Caco-2 (cell line): ENCODE data around the gene COL4A2. TPM values are rescaled to one million over a fixed set of nuclear protein-coding genes. Genes with fewer than 3 reads are reported as not detected.
A peak's percentile ranks its signal among the peaks of the same experiment; 100 is the strongest.

ENCODE experiments used
- BruUV-seq: library from RNA; stranded (reverse); fragments of 400-500 nt; replicated peaks from 2 replicates; lab custom pipeline; 2021; lab: Mats Ljungman, UMichigan
- CTCF ChIA-PET: fragments of 300-600 bp; sonication (Branson Sonifier 250); formaldehyde crosslinking; loops from one replicate; lab custom pipeline; 2022; ENCODE audit warnings: antibody characterized with exemption; lab: Charles Lee
- POLR2A ChIA-PET: fragments of 300-600 bp; sonication (Branson Sonifier 250); formaldehyde crosslinking; loops from one replicate; lab custom pipeline; 2022; ENCODE audit warnings: antibody characterized with exemption; lab: Charles Lee
- DNase-seq, 2 experiments: peaks; one replicate each; pipeline versions ENCODE4 v3.0.0 to v3.0.0-alpha.2; 2020 to 2022
- H3K27me3 ChIP-seq: replicated peaks from 2 replicates; pipeline ENCODE4 v1.6.0; 2011; ENCODE audit warnings: low read length; ENCODE audit not compliant: control insufficient read depth, insufficient read depth
- H3K36me3 ChIP-seq: 2 replicates; pipeline ENCODE4 v1.5.1; 2011; ENCODE audit warnings: low read length; ENCODE audit not compliant: control insufficient read depth, insufficient read depth
- H3K4me1 ChIP-seq: fragments of 250-450 bp; sonication (Bioruptor Pico); 2 replicates; pipeline ENCODE4 v1.5.1; 2020; ENCODE audit warnings: mild to moderate bottlenecking
- H3K4me3 ChIP-seq: 2 replicates; pipeline ENCODE4 v1.5.1; 2011; ENCODE audit warnings: low read depth, mild to moderate bottlenecking, control low read depth, low read length
- H3K9me3 ChIP-seq: fragments of 250-450 bp; sonication (Bioruptor Pico); 2 replicates; pipeline ENCODE4 v1.5.1; 2020; ENCODE audit warnings: mild to moderate bottlenecking, moderate library complexity
- H3K27ac Mint-ChIP-seq: one replicate; pipeline ENCODE4 v1.8.0; 2022; ENCODE audit warnings: mixed read lengths; ENCODE audit not compliant: unreplicated experiment
- H3K27me3 Mint-ChIP-seq: one replicate; pipeline ENCODE4 v1.8.0; 2022; ENCODE audit warnings: mixed read lengths; ENCODE audit not compliant: insufficient read depth, unreplicated experiment
- H3K36me3 Mint-ChIP-seq: one replicate; pipeline ENCODE4 v1.8.0; 2022; ENCODE audit warnings: mild to moderate bottlenecking, mixed read lengths; ENCODE audit not compliant: insufficient read depth, unreplicated experiment
- H3K4me1 Mint-ChIP-seq: one replicate; pipeline ENCODE4 v1.8.0; 2022; ENCODE audit warnings: low read depth, mixed read lengths; ENCODE audit not compliant: unreplicated experiment
- H3K4me3 Mint-ChIP-seq: one replicate; pipeline ENCODE4 v1.8.0; 2022; ENCODE audit warnings: mild to moderate bottlenecking, moderate library complexity, mixed read lengths; ENCODE audit not compliant: unreplicated experiment
- H3K9me3 Mint-ChIP-seq: one replicate; pipeline ENCODE4 v1.8.0; 2022; ENCODE audit warnings: mixed read lengths; ENCODE audit not compliant: unreplicated experiment
- CTCF ChIP-seq, 2 experiments: fragments of 200-600 bp in 1 of 2; IDR thresholded peaks; 1 replicate in 1 of 2; 2 replicates in 1 of 2; pipeline versions ENCODE4 v1.5.1 to v1.8.0; 2011 to 2022; ENCODE audit warnings: antibody characterized with exemption in 1 of 2, control low read depth in 1 of 2, inconsistent platforms in 1 of 2, low read depth in 1 of 2, low read length in 1 of 2, mild to moderate bottlenecking in 1 of 2, moderate library complexity in 1 of 2; ENCODE audit not compliant: insufficient read depth in 1 of 2, severe bottlenecking in 1 of 2, unreplicated experiment in 1 of 2
- intact Hi-C: fragments of 100-400 bp; cut with micrococcal nuclease; formaldehyde crosslinking; loops from one replicate; pipeline ENCODE4 v1.10.0; 2022; ENCODE audit not compliant: unreplicated experiment
- total RNA-seq: library from RNA; stranded (reverse); gene quantifications from 2 replicates; pipeline ENCODE4 v1.2.3, GENCODE V29; 2022

Gene COL4A2
- total RNA-seq, 1 experiment from 2014 or later, result 19.2 TPM

GRCh38 chr13:110351636-110352420 is 44.7 kb downstream of the COL4A2 start:
- Histone ChIP-seq H3K27me3 (no peaks in the 10 kb centered on the region), H3K4me1 (peaks cover 32% of the 10 kb centered on the region), H3K4me3 (no peak overlapping the region), H3K36me3 (no peaks in the 10 kb centered on the region), H3K9me3 (no peaks in the 10 kb centered on the region)
- DNase-seq, result no peak
- intact Hi-C loops, result no loop called here
- ChIA-PET POLR2A (no interaction called here), CTCF (interaction anchor here (0.6 kb wide), 1 partner anchor 103 kb away, joined by 5 read pairs; no protein-coding TSS in a partner anchor)
- peaks cover 56% of the 10 kb centered on the region for H3K4me1 Mint-ChIP-seq
- no peak overlapping the region for H3K4me3 Mint-ChIP-seq
- no peak for TF ChIP-seq CTCF (IDR thresholded peaks at IDR 0.05; ENCODE audit: insufficient read depth in 1 of 2, low read depth in 1 of 2, low read length in 1 of 2, severe bottlenecking in 1 of 2, unreplicated experiment in 1 of 2)
- peak overlapping the region; percentile 49 for H3K27ac Mint-ChIP-seq
- H3K27me3 Mint-ChIP-seq, result no peaks in the 10 kb centered on the region
- no peaks in the 10 kb centered on the region for H3K9me3 Mint-ChIP-seq
- BruUV-seq, result no TSS peak
- H3K36me3 Mint-ChIP-seq, result peaks cover 6% of the 10 kb centered on the region

GRCh38 chr13:110352735-110353134 is 45.7 kb downstream of the COL4A2 start:
- H3K4me1 Mint-ChIP-seq, result peaks cover 48% of the 10 kb centered on the region
- Histone ChIP-seq H3K27me3 (no peaks in the 10 kb centered on the region), H3K9me3 (no peaks in the 10 kb centered on the region), H3K4me1 (peaks cover 23% of the 10 kb centered on the region), H3K36me3 (no peaks in the 10 kb centered on the region), H3K4me3 (no peak overlapping the region)
- H3K9me3 Mint-ChIP-seq, result no peaks in the 10 kb centered on the region
- CTCF ChIA-PET, result no interaction called here
- POLR2A ChIA-PET, result no interaction called here
- peak in 1 of 2 experiments; percentile 23 for TF ChIP-seq CTCF (IDR thresholded peaks at IDR 0.05; ENCODE audit: insufficient read depth in 1 of 2, low read depth in 1 of 2, low read length in 1 of 2, severe bottlenecking in 1 of 2, unreplicated experiment in 1 of 2)
- BruUV-seq, result no TSS peak
- no peak overlapping the region for H3K4me3 Mint-ChIP-seq
- H3K27me3 Mint-ChIP-seq, result no peaks in the 10 kb centered on the region
- H3K27ac Mint-ChIP-seq, result peak overlapping the region; percentile 38
- intact Hi-C loops, result no loop called here
- DNase-seq, result no peak
- H3K36me3 Mint-ChIP-seq, result peaks cover 6% of the 10 kb centered on the region

GRCh38 chr13:110353339-110353977 is 46.4 kb downstream of the COL4A2 start:
- no peaks in the 10 kb centered on the region for H3K36me3 ChIP-seq
- no peaks in the 10 kb centered on the region for H3K9me3 Mint-ChIP-seq
- H3K27me3 ChIP-seq, result no peaks in the 10 kb centered on the region
- no TSS peak for BruUV-seq
- H3K36me3 Mint-ChIP-seq, result peaks cover 6% of the 10 kb centered on the region
- H3K4me3 Mint-ChIP-seq, result no peak overlapping the region
- H3K27ac Mint-ChIP-seq, result peak overlapping the region; percentile 38
- no peaks in the 10 kb centered on the region for H3K27me3 Mint-ChIP-seq
- H3K4me1 ChIP-seq, result peaks cover 17% of the 10 kb centered on the region
- intact Hi-C loops, result no loop called here
- CTCF ChIA-PET, result no interaction called here
- no peak overlapping the region for H3K4me3 ChIP-seq
- no peak for DNase-seq
- POLR2A ChIA-PET, result no interaction called here
- H3K9me3 ChIP-seq, result no peaks in the 10 kb centered on the region
- no peak for TF ChIP-seq CTCF (IDR thresholded peaks at IDR 0.05; ENCODE audit: insufficient read depth in 1 of 2, low read depth in 1 of 2, low read length in 1 of 2, severe bottlenecking in 1 of 2, unreplicated experiment in 1 of 2)
- peaks cover 44% of the 10 kb centered on the region for H3K4me1 Mint-ChIP-seq
